ENCODE results near the gene MATN4.

Gene MATN4

GRCh38 chr20:45311589-45312211 is 3.6 kb upstream of the MATN4 start:
- DNase-seq (ENCODE audit: low read depth), result peak; percentile 49
- H3K4me3 ChIP-seq (ENCODE audit: low read depth, low read length), result no peak overlapping the region
- TF ChIP-seq MYC (IDR thresholded peaks at IDR 0.05; ENCODE audit: low read depth, low read length), result no peak
- TF ChIP-seq, protein P1, sequence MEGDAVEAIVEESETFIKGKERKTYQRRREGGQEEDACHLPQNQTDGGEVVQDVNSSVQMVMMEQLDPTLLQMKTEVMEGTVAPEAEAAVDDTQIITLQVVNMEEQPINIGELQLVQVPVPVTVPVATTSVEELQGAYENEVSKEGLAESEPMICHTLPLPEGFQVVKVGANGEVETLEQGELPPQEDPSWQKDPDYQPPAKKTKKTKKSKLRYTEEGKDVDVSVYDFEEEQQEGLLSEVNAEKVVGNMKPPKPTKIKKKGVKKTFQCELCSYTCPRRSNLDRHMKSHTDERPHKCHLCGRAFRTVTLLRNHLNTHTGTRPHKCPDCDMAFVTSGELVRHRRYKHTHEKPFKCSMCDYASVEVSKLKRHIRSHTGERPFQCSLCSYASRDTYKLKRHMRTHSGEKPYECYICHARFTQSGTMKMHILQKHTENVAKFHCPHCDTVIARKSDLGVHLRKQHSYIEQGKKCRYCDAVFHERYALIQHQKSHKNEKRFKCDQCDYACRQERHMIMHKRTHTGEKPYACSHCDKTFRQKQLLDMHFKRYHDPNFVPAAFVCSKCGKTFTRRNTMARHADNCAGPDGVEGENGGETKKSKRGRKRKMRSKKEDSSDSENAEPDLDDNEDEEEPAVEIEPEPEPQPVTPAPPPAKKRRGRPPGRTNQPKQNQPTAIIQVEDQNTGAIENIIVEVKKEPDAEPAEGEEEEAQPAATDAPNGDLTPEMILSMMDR (IDR thresholded peaks at IDR 0.05; ENCODE audit: low read depth, low read length), result peak; percentile 43
- TF ChIP-seq POLR2A (IDR thresholded peaks at IDR 0.05; ENCODE audit: extremely low read depth, insufficient read length), result no peak
- no peak for TF ChIP-seq MAX (IDR thresholded peaks at IDR 0.05; ENCODE audit: low read depth, low read length)

DNA sequence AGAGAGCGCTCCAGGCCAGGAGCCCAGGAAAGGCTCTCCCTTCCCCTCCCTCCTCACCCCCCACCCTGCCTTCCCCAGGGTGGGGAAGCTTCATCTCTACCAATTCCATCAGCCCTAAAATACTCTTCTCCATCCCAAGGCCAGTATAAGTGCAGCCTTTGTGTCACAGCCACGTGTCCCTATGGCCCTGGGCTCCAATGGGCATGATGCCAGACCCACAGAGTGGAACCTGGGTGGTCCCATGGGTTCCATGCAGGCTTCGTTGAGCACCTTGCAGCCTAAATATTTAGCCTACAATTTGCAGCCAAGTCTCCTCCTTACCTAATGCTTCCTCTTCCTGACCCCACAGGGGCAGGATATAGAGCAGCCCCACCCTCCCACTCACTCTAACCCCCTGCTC is 976 bp upstream of the MATN4 start:
- TF ChIP-seq MYC (IDR thresholded peaks at IDR 0.05; ENCODE audit: low read depth, low read length) (no peak), POLR2A (IDR thresholded peaks at IDR 0.05; ENCODE audit: extremely low read depth, insufficient read length) (no peak), MAX (IDR thresholded peaks at IDR 0.05; ENCODE audit: low read depth, low read length) (no peak)
- TF ChIP-seq, protein P1 (IDR thresholded peaks at IDR 0.05; ENCODE audit: low read depth, low read length), result no peak
- no peak overlapping the region for H3K4me3 ChIP-seq (ENCODE audit: low read depth, low read length)
- no peak for DNase-seq (ENCODE audit: low read depth)

- H3K4me3 ChIP-seq (ENCODE audit: low read depth, low read length), result no peak overlapping the region
Observed at GRCh38 chr20:45307076-45307640, 941 bp downstream of the MATN4 start.

DNA sequence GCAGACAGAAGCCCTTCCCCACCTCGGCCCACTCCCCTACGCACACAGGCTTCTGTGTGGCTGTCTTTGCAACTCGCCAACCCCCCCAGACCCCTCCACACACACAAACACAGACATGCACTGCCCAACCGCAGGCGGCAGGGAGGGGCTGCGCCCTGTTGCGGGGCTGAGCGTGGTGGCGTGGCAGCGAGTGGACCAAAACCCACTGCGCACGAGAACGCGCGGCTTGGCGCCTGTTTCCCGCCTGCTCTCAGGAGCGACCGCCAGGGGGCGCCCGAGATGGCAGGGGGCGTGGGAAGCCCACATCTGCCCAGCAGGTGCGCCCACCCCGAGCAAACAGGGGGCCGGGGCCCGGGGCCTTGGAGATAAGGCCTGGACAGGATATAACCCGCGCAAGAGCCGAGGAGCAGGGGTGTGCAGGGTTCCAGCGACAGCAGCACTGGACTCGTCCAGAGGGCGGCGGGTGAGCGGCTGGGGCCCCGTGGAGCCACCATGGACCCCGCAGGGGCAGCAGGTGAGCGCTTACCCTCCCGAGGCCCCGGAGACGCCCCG is 1.6 kb downstream of the MATN4 start, which contains the start of gene RBPJL:
Gene RBPJL, plus strand, starts transcription at position 410 of the 552 bp plus-strand sequence. Its CDS starts 83 bp downstream, at position 493.
- peak; percentile 32 for DNase-seq (ENCODE audit: low read depth)
- no peak within 1 kb of the TSS for H3K4me3 ChIP-seq (ENCODE audit: low read depth, low read length)
- no peak for TF ChIP-seq POLR2A (IDR thresholded peaks at IDR 0.05; ENCODE audit: extremely low read depth, insufficient read length)
- TF ChIP-seq, protein P1 (IDR thresholded peaks at IDR 0.05; ENCODE audit: low read depth, low read length), result peak; percentile 65
- no peak for TF ChIP-seq MAX (IDR thresholded peaks at IDR 0.05; ENCODE audit: low read depth, low read length)
- no peak for TF ChIP-seq MYC (IDR thresholded peaks at IDR 0.05; ENCODE audit: low read depth, low read length)

More at GRCh38 chr20:45307076-45307640, 941 bp downstream of the MATN4 start:
- no peak for TF ChIP-seq POLR2A (IDR thresholded peaks at IDR 0.05; ENCODE audit: extremely low read depth, insufficient read length)
- TF ChIP-seq, protein P1 (IDR thresholded peaks at IDR 0.05; ENCODE audit: low read depth, low read length), result no peak
- TF ChIP-seq MYC (IDR thresholded peaks at IDR 0.05; ENCODE audit: low read depth, low read length), result no peak
- TF ChIP-seq MAX (IDR thresholded peaks at IDR 0.05; ENCODE audit: low read depth, low read length), result no peak
- no peak for DNase-seq (ENCODE audit: low read depth)

DNA sequence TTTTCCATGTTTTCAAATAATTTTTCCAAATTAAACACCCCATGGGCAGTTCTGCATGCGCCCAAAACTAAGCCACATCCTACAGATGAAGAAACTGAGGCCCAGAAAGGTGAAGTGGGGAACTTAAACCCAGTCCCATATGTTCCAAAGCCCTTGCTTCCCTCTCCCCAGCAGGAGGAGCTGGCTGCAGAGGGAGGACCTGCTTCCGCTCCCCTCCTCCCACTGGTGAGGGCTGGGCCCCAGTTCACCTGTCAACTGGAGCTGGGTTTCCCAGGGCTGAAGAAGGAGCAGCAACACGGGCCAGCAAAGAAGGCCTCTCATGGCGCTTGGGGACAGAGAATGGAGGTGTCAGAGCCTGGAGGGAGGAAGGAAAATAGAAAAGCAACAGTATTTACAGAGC is 2.8 kb downstream of the MATN4 start:
- no peak overlapping the region for H3K4me3 ChIP-seq (ENCODE audit: low read depth, low read length)
- no peak for DNase-seq (ENCODE audit: low read depth)
- no peak for TF ChIP-seq POLR2A (IDR thresholded peaks at IDR 0.05; ENCODE audit: extremely low read depth, insufficient read length)
- no peak for TF ChIP-seq MYC (IDR thresholded peaks at IDR 0.05; ENCODE audit: low read depth, low read length)
- TF ChIP-seq, protein P1 (IDR thresholded peaks at IDR 0.05; ENCODE audit: low read depth, low read length), result no peak

All from NB4 (cell line).